H1 (cell line): Measurements from ENCODE around the gene FGF12. TPM values are rescaled to one million over a fixed set of nuclear protein-coding genes. Genes with fewer than 3 reads are reported as not detected.

Experiments used
- CTCF ChIA-PET: fragments of 300-600 bp; sonication (Branson Sonifier 250); formaldehyde crosslinking; loops from one replicate; lab custom pipeline; 2021; ENCODE audit not compliant: partially characterized antibody; lab: Charles Lee
- POLR2A ChIA-PET: fragments of 300-600 bp; sonication (Branson Sonifier 250); formaldehyde crosslinking; loops from one replicate; lab custom pipeline; 2021; ENCODE audit warnings: inconsistent platforms; ENCODE audit not compliant: partially characterized antibody; lab: Charles Lee
- DNase-seq, 2 experiments: peaks; one replicate each; pipeline versions ENCODE4 v3.0.0 to v3.0.0-alpha.2; 2010 to 2022; ENCODE audit warnings: low spot score in 2 of 2, low read depth in 1 of 2, mixed read lengths in 1 of 2
- FAIRE-seq: peaks from 2 replicates; lab custom pipeline; 2011; peaks lifted over from hg19 to GRCh38; lab: Jason Lieb, UNC
- H2AFZ ChIP-seq: 2 replicates; pipeline ENCODE4 v1.8.1; 2012; ENCODE audit warnings: low read length, inconsistent platforms
- H2AK5ac ChIP-seq: 2 replicates; pipeline ENCODE4 v1.6.1; 2013; ENCODE audit warnings: low read depth, low read length
- H2BK120ac ChIP-seq: replicated peaks from 2 replicates; pipeline ENCODE3; 2013; ENCODE audit warnings: low read depth, low read length, inconsistent platforms
- H2BK12ac ChIP-seq: 2 replicates; pipeline ENCODE4 v1.6.1; 2013; ENCODE audit warnings: low read depth, low read length
- H2BK15ac ChIP-seq: 2 replicates; pipeline ENCODE4 v1.6.1; 2013; ENCODE audit warnings: low read length
- H2BK20ac ChIP-seq: 2 replicates; pipeline ENCODE4 v1.6.1; 2013; ENCODE audit warnings: low read length
- H2BK5ac ChIP-seq: 2 replicates; pipeline ENCODE4 v1.6.1; 2013; ENCODE audit warnings: low read depth, low read length
- H3K14ac ChIP-seq: 2 replicates; pipeline ENCODE4 v1.6.1; 2013; ENCODE audit warnings: inconsistent platforms; ENCODE audit not compliant: insufficient read length
- H3K18ac ChIP-seq: 2 replicates; pipeline ENCODE4 v1.6.1; 2013; ENCODE audit warnings: low read length; ENCODE audit errors: extremely low read depth
- H3K23ac ChIP-seq: 2 replicates; pipeline ENCODE4 v1.6.1; 2013; ENCODE audit warnings: inconsistent platforms; ENCODE audit not compliant: insufficient read length
- H3K23me2 ChIP-seq: 2 replicates; pipeline ENCODE4 v1.6.1; 2013; ENCODE audit warnings: low read depth, low read length
- H3K27ac ChIP-seq: 2 replicates; pipeline ENCODE4 v1.6.1; 2011; ENCODE audit warnings: low read depth, low read length, inconsistent platforms
- H3K27me3 ChIP-seq, 4 experiments: replicated peaks in 1 of 4; 1 replicate in 1 of 4; 2 replicates in 3 of 4; pipeline versions ENCODE4 v1.6.1 to v1.8.1; 2011 to 2013; ENCODE audit warnings: low read length in 3 of 4, mild to moderate bottlenecking in 3 of 4, inconsistent platforms in 2 of 4, mixed read lengths in 2 of 4, moderate library complexity in 1 of 4; ENCODE audit not compliant: control insufficient read depth in 3 of 4, insufficient read depth in 3 of 4; ENCODE audit errors: extremely low read depth in 1 of 4
- H3K36me3 ChIP-seq, 4 experiments: 2 replicates each; pipeline versions ENCODE4 v1.6.1 to v1.8.1; 2011 to 2013; ENCODE audit warnings: mild to moderate bottlenecking in 4 of 4, low read length in 3 of 4, moderate library complexity in 2 of 4, control low read depth in 1 of 4, inconsistent platforms in 1 of 4; ENCODE audit not compliant: insufficient read depth in 4 of 4, control insufficient read depth in 2 of 4
- H3K4ac ChIP-seq: replicated peaks from 2 replicates; pipeline ENCODE3; 2013; ENCODE audit warnings: low read length, low read depth, mixed read lengths, inconsistent platforms; ENCODE audit not compliant: insufficient read length
- H3K4me1 ChIP-seq, 4 experiments: replicated peaks in 1 of 4; 1 replicate in 1 of 4; 2 replicates in 3 of 4; pipeline versions ENCODE4 v1.6.1 to v1.8.1; 2011 to 2013; ENCODE audit warnings: low read length in 3 of 4, inconsistent platforms in 2 of 4, mixed read lengths in 1 of 4; ENCODE audit not compliant: insufficient read depth in 4 of 4, control insufficient read depth in 3 of 4
- H3K4me2 ChIP-seq, 2 experiments: 2 replicates each; pipeline versions ENCODE4 v1.6.1 to v1.8.1; 2011 to 2013; ENCODE audit warnings: low read depth in 2 of 2, low read length in 2 of 2, control low read depth in 1 of 2, inconsistent platforms in 1 of 2, mild to moderate bottlenecking in 1 of 2; ENCODE audit not compliant: insufficient read depth in 1 of 2
- H3K4me3 ChIP-seq, 4 experiments: fragments of 200-600, 300-600 bp in 1 of 4; sonication (generic), shearing (Covaris generic), sonication (Bioruptor Twin) in 1 of 4; 2 replicates each; pipeline versions ENCODE4 v1.5.1 to v1.8.1; 2011 to 2016; ENCODE audit warnings: low read length in 4 of 4, low read depth in 3 of 4, control low read depth in 2 of 4, inconsistent platforms in 2 of 4, mild to moderate bottlenecking in 2 of 4, mixed read lengths in 1 of 4, moderate library complexity in 1 of 4; ENCODE audit not compliant: insufficient read depth in 2 of 4; ENCODE audit errors: extremely low read depth in 1 of 4
- H3K56ac ChIP-seq: replicated peaks from 2 replicates; pipeline ENCODE3; 2013; ENCODE audit warnings: low read depth, mild to moderate bottlenecking, mixed read lengths, low read length, inconsistent platforms; ENCODE audit not compliant: insufficient read length
- H3K79me1 ChIP-seq: 2 replicates; pipeline ENCODE4 v1.6.1; 2013; ENCODE audit warnings: low read depth, low read length, control low read depth
- H3K79me2 ChIP-seq, 2 experiments: 2 replicates each; pipeline versions ENCODE4 v1.6.1 to v1.8.1; 2012 to 2013; ENCODE audit warnings: low read length in 2 of 2, mild to moderate bottlenecking in 2 of 2, inconsistent platforms in 1 of 2; ENCODE audit not compliant: insufficient read depth in 2 of 2, control insufficient read depth in 1 of 2
- H3K9ac ChIP-seq, 4 experiments: replicated peaks in 1 of 4; 1 replicate in 1 of 4; 2 replicates in 3 of 4; pipeline versions ENCODE4 v1.6.1 to v1.8.1; 2011 to 2013; ENCODE audit warnings: low read depth in 3 of 4, low read length in 3 of 4, control low read depth in 2 of 4, mild to moderate bottlenecking in 2 of 4, moderate library complexity in 2 of 4, inconsistent platforms in 1 of 4; ENCODE audit errors: extremely low read depth in 1 of 4
- H3K9me3 ChIP-seq, 2 experiments: 2 replicates each; pipeline versions ENCODE4 v1.6.1 to v1.8.1; 2012 to 2013; ENCODE audit warnings: mild to moderate bottlenecking in 2 of 2, moderate library complexity in 2 of 2, control low read depth in 1 of 2, inconsistent platforms in 1 of 2, low read depth in 1 of 2, low read length in 1 of 2, mixed read lengths in 1 of 2; ENCODE audit not compliant: insufficient read depth in 2 of 2
- H4K20me1 ChIP-seq, 2 experiments: replicated peaks in 1 of 2; 2 replicates each; pipeline versions ENCODE3 to v1.8.1; 2011 to 2013; ENCODE audit warnings: inconsistent platforms in 2 of 2, low read length in 2 of 2, mild to moderate bottlenecking in 1 of 2; ENCODE audit not compliant: insufficient read depth in 2 of 2, control insufficient read depth in 1 of 2
- H4K5ac ChIP-seq: 2 replicates; pipeline ENCODE4 v1.6.1; 2013; ENCODE audit warnings: low read length, low read depth, mixed read lengths, inconsistent platforms; ENCODE audit not compliant: insufficient read length
- H4K8ac ChIP-seq: 2 replicates; pipeline ENCODE4 v1.8.0; 2013; ENCODE audit warnings: mild to moderate bottlenecking, moderate library complexity, low read length, inconsistent platforms; ENCODE audit not compliant: insufficient read depth; ENCODE audit errors: extremely low read depth
- H4K91ac ChIP-seq: replicated peaks from 2 replicates; pipeline ENCODE3; 2013; ENCODE audit warnings: low read length, mixed read lengths, inconsistent platforms; ENCODE audit not compliant: insufficient read length
- ATF2 ChIP-seq: IDR thresholded peaks from 2 replicates; pipeline ENCODE4 v1.6.1; 2012; ENCODE audit warnings: low read length, inconsistent platforms
- JUN ChIP-seq: IDR thresholded peaks from 2 replicates; pipeline ENCODE4 v1.6.1; 2011; ENCODE audit warnings: low read depth, mild to moderate bottlenecking, improper control_type of control experiment, low read length
- RFX5 ChIP-seq: IDR thresholded peaks from 2 replicates; pipeline ENCODE4 v1.6.1; 2011; ENCODE audit warnings: low read depth, low read length, improper control_type of control experiment, borderline replicate concordance
- SP2 ChIP-seq: IDR thresholded peaks from 2 replicates; pipeline ENCODE4 v1.6.1; 2012; ENCODE audit warnings: mild to moderate bottlenecking, low read length, inconsistent platforms
- TBP ChIP-seq: IDR thresholded peaks from 2 replicates; pipeline ENCODE4 v1.6.1; 2011; ENCODE audit warnings: low read depth, low read length, improper control_type of control experiment
- WGBS, 2 experiments: shearing (Covaris generic) in 1 of 2; methylation state at CpG; one replicate each; pipeline versions ENCODE4 v1.1.6 to v1.1.7; 2013 to 2015; ENCODE audit warnings: low lambda C conversion rate in 2 of 2, mixed read lengths in 2 of 2, inconsistent platforms in 1 of 2, low coverage in 1 of 2, missing lambda C conversion rate in 1 of 2; ENCODE audit not compliant: insufficient replicate concordance in 2 of 2, insufficient coverage in 1 of 2, insufficient read length in 1 of 2; ENCODE audit errors: extremely low coverage in 1 of 2, missing lambda C conversion rate in 1 of 2; 5-methylcytosine and 5-hydroxymethylcytosine counted together
- polyA plus RNA-seq, 7 experiments: library from polyadenylated mRNA; depleted of rRNA in 3 of 7; stranded (reverse) in 5 of 7; unstranded in 2 of 7; fragments of >200 nt in 5 of 7; fragments of 200-250 nt in 2 of 7; gene quantifications; 1 replicate in 5 of 7; 2 replicates in 1 of 7; 4 replicates in 1 of 7; pipeline versions ENCODE4 v1.2.1 to v1.2.3, GENCODE V29; 2011 to 2013; ENCODE audit warnings: missing spikeins in 2 of 7, mixed read lengths in 2 of 7
- total RNA-seq: library from RNA; stranded (reverse); fragmentation: NEBNext Ultra II Directional; extraction: Animal tissue kit (Norgen Biotek cat#: 25700); gene quantifications from 2 replicates; pipeline ENCODE4 v1.2.1, GENCODE V29; 2021

FGF12 gene
- total and polyA plus RNA-seq, 2 of the 8 experiments (the other 6 are each of a cell fraction or from before 2014, with no cell fraction given): 4.1 to 16.6 TPM

GRCh38 chr3:192171213-192171612 is 556.1 kb downstream of the FGF12 start:
- Histone ChIP-seq H2BK15ac (no peak overlapping the region), H3K56ac (no peak overlapping the region), H4K5ac (no peak overlapping the region), H3K4me2 (no peak overlapping the region), H4K20me1 (no peaks in the 10 kb centered on the region), H2BK20ac (no peak overlapping the region), H3K4ac (no peak overlapping the region), H3K79me2 (no peaks in the 10 kb centered on the region), H3K9me3 (no peaks in the 10 kb centered on the region), H3K27ac (no peak overlapping the region), H2BK12ac (no peak overlapping the region), H2AFZ (no peak overlapping the region), H2AK5ac (no peak overlapping the region), H2BK5ac (no peak overlapping the region), H3K36me3 (no peaks in the 10 kb centered on the region), H4K91ac (no peak overlapping the region), H2BK120ac (no peak overlapping the region), H3K79me1 (no peaks in the 10 kb centered on the region), H3K14ac (no peak overlapping the region), H3K27me3 (peaks cover 0 to 1% (median 0%) of the 10 kb centered on the region in 4 experiments; a peak in 1 of 7 replicates), H3K4me1 (peaks cover 0 to 4% (median 0%) of the 10 kb centered on the region in 4 experiments; a peak in 1 of 7 replicates), H3K4me3 (no peak overlapping the region), H3K18ac (no peak overlapping the region), H4K8ac (no peak overlapping the region), H3K23ac (no peak overlapping the region), H3K23me2 (no peaks in the 10 kb centered on the region), H3K9ac (no peak overlapping the region)
- TF ChIP-seq SP2: no peak
- TF ChIP-seq RFX5: no peak
- TF ChIP-seq TBP: no peak
- no peak for TF ChIP-seq ATF2
- no peak for TF ChIP-seq JUN
- no peak for FAIRE-seq
- ChIA-PET CTCF (interaction anchor here (1.2 to 1.6 kb wide), 2 partner anchors 18 to 40 kb away, joined by 3 to 6 read pairs; no protein-coding TSS in a partner anchor), POLR2A (no interaction called here)
- no peak for DNase-seq
- 0% methylated on average over 1 of the region's 1 CpG; no CpG with 5 or more reads in 1 of the 2 experiments for WGBS, 2 experiments
